Retina (tissue), 1 donor: ENCODE data around the gene RBFOX2.
A peak's percentile ranks its signal among the peaks of the same experiment; 100 is the strongest.

Experiments used
- DNase-seq: peaks from one replicate; pipeline ENCODE4 v3.0.0-alpha.2; 2016

RBFOX2 gene

DNA sequence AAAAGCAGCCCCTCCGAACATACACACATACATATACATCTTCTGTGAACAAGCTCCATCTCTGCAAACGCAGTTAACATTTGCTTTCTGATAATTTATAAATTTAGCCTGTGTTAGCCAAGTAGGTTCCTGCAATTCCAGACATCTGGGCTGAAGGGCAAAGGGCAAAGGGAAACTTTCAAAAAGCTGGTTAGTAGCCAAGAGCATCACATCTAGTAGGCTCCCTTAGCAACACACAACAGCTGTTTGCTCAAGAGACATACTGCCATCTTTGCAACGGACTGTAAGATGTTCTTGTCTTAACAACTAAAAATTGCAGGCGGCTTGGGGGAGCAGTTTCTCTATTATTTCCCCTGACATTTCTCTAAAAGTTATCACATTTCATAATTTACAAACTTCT, 134.9 kb downstream of the RBFOX2 start:
- DNase-seq, result peak; percentile 23

- no peak for DNase-seq
Measured at GRCh38 chr22:35892192-35892591, 136.4 kb downstream of the RBFOX2 start.

- DNase-seq, result no peak
Measured at GRCh38 chr22:35891442-35891841, 137.2 kb downstream of the RBFOX2 start.

DNA sequence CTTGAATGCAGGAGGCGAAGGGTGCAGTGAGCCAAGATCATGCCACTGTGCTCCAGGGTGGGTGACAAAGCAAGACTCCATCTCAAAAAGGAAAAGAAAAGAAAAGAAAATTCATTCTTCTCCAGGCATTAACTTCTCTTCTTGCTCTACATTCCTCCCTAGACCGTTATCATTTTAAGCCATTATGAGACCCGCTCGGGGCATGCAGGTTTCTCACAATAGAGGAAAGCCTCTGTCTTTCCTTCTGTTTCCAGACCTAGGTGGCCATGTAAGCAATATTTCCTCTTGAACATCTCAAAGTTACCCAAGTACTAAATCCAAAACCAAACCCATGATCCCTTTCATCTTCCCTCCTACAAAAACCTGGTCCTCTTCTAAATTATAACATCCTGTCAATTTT, 139.6 kb downstream of the RBFOX2 start:
- DNase-seq, result no peak

- DNase-seq, result no peak
Measured at GRCh38 chr22:35888181-35888870, 140.3 kb downstream of the RBFOX2 start.

- no peak for DNase-seq
Measured at GRCh38 chr22:35887296-35887875, 141.2 kb downstream of the RBFOX2 start.

GRCh38 chr22:35886309-35886708, 142.3 kb downstream of the RBFOX2 start:
- DNase-seq, result no peak

- DNase-seq, result no peak
Measured at GRCh38 chr22:35884529-35884928, 144.1 kb downstream of the RBFOX2 start.

DNA sequence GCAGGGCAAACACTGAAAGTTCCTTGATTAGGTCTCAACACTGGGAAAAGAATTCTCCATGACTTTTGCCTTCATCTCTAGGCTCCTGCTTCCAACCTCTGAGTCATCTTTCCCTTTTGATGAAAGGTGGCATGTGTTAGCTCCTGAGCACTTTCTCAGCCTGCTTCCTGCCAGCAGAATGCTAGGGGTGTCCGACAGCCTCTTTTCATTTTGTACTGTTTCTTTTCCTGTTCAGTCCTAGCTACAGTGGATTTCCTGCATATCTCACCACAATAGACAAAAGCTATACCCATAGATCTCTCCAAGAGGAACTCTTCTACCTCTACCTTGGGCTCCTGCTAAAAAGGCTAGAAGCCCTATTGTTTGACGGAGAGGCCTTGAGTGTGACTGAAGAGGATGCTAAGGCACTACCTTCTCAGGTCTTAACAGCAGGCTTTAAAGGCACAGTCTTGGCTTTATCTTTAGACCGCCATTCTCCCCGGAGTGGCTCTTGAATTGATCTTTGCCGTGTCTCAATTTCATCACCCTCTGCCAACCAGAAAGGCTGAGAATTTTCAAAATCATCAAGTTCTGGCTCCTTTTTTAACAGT, 145.5 kb downstream of the RBFOX2 start:
- no peak for DNase-seq

GRCh38 chr22:35882211-35883030, 146.2 kb downstream of the RBFOX2 start:
- DNase-seq, result no peak

DNA sequence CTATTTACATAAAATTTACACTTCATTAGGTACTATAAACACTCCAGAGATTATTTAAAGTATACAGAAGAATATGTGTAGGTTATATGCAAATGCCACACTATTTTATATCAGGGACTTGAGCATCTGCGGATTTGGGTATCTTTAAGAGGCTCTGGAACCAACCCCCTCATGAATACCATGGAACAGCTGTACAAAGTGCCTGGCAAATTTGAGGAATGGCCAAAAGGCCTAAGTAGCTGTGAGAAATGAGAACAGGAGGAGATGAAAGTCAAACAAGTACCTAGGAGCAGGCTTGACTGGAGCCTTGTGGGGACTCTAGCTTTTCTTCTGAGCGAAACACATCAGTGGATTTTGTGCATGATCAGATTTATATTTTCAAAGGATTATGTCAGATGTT, 149.3 kb downstream of the RBFOX2 start:
- DNase-seq, result no peak

DNA sequence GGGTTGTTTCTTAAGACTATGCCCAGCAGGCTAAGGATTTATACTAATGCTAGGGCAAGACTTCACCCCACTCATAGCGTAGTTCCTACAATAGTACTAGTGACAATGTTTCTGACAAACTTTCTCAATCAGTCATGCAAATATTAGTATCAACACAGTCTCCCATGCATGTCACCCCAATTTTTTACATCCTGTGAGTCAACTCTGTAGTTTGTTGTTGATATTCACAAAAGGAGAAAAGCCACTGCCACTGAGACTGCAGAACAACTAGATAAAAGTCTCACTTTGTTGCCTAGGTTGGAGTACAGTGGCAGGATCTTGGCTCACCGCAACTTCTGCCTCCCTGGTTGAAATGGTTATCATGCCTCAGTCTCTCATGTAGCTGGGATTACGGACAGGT, 155.2 kb downstream of the RBFOX2 start:
- no peak for DNase-seq

GRCh38 chr22:35872451-35872850, 156.2 kb downstream of the RBFOX2 start:
- DNase-seq, result no peak

- DNase-seq, result no peak
Measured at GRCh38 chr22:35870517-35871293, 157.9 kb downstream of the RBFOX2 start.

GRCh38 chr22:35868938-35869337, 159.7 kb downstream of the RBFOX2 start:
- no peak for DNase-seq

- no peak for DNase-seq
Measured at GRCh38 chr22:35866651-35867050, 162.0 kb downstream of the RBFOX2 start.

DNA sequence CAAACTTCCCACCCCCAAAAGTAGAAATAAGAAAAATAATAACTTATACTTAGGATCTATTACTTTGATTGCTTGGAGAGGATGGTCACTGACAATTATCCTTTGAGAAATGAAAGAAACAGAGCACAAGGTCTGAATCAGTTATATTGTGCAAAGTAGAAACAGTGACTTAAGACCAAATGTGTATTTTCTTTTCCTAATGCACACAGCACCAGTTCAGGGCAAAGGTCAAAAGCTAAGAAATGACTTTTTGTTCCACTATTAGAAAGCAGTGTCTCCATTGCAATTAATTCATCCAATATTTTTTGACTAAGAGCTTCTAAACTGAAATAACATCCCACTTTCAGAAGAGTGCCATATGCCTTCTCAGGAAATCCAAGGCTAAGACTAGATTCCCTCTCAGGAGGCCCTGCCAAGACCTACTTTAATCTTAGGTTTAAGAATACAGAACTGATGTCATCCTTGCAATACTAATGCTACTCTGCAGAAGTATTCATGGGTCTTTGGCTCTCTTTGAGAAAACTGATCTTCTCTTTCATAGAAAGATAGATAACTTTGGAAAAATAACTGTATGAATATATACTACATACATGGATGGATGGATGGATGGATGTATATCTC, 164.0 kb downstream of the RBFOX2 start:
- DNase-seq, result no peak

DNA sequence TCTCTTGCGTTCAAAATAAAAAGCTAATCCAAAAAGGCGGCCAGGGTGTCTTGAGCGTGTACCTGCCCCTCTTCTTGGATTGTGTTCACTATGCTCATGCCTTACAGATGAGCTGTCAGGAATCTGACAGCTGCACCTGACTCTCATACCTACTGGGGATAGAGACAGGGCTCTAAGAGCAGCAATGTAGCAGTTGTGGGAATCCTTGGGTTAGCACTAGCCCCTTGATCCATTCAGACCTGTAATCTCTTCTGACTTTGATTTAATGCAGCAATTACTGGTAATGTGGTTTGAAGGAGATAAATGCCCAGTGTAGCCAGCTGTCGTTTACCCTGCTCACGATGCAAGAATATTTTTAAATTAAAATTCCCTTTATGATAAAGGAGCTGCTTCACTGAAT, 165.2 kb downstream of the RBFOX2 start:
- peak; percentile 24 for DNase-seq

GRCh38 chr22:35862697-35863096, 165.9 kb downstream of the RBFOX2 start:
- DNase-seq, result no peak

- DNase-seq, result no peak
Measured at GRCh38 chr22:35861451-35861850, 167.2 kb downstream of the RBFOX2 start.

DNA sequence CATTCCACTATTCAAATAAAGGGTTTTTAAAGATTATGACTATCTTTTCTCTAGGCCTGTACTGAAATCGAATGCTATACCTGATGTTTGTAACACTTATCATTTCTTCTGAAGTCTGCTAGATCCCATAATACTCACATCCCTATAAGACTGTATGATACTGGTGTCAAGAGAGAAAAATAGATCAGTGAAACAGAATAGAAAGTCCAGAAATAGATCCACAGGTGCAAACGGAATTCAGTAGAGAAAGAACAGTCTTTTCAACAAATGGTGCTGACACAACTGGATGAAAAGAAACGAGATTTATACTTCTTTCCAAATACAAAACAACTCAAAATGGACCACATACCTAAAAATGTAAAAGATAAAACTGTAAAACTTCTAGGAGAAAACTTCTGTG, 167.8 kb downstream of the RBFOX2 start:
- DNase-seq, result no peak

DNA sequence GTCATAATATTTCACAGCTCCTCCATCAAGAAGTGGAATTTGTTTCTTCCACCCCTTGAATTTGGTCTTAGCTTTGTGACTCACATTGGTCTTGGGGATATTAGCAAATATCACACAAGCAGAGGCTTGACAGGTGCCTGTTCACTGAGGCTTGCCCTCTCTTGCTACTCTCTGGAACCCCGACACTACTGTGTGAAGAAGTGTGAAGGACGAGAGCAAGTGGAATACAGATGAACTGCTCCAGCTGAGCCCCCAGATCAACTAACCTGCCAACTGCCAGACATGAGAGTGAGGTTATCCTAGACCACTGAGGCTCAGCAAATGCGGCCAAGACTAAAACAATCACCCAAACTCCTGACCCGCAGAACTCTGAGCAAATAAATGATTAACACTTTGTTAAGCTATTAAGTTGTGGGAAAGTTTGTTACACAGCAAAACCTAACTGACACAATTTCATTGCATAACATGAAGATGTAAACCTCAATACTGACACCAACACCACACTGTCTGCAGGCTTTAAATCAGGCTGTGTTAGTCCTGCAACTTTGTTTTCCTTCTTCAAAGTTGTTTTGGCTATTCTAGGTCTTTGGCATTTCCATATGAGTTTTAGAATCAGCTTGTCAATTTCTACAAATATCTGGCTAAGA, 168.4 kb downstream of the RBFOX2 start:
- DNase-seq, result no peak
